Measurements from ENCODE around the gene APOA1.

GRCh38 chr11:116874251-116874650 is 36.8 kb upstream of the APOA1 start:
- TF ChIP-seq SP1 (IDR thresholded peaks at IDR 0.05) (no peak), ELF4 (IDR thresholded peaks at IDR 0.05) (no peak), BHLHE40 (IDR thresholded peaks at IDR 0.05; ENCODE audit: borderline replicate concordance) (no peak), HDGF (IDR thresholded peaks at IDR 0.05; ENCODE audit: borderline replicate concordance) (no peak), TARDBP (IDR thresholded peaks at IDR 0.05) (no peak), ARNT (IDR thresholded peaks at IDR 0.05) (no peak), FOXA1 (IDR thresholded peaks at IDR 0.05) (no peak), SUZ12 (IDR thresholded peaks at IDR 0.05) (no peak)
- TF ChIP-seq, protein P1, sequence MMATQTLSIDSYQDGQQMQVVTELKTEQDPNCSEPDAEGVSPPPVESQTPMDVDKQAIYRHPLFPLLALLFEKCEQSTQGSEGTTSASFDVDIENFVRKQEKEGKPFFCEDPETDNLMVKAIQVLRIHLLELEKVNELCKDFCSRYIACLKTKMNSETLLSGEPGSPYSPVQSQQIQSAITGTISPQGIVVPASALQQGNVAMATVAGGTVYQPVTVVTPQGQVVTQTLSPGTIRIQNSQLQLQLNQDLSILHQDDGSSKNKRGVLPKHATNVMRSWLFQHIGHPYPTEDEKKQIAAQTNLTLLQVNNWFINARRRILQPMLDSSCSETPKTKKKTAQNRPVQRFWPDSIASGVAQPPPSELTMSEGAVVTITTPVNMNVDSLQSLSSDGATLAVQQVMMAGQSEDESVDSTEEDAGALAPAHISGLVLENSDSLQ (IDR thresholded peaks at IDR 0.05): no peak

Data from HEK293T (cell line).